HTR-8/SVneo (cell line): ENCODE measurements around the gene TMEM121.

ENCODE experiments used
- DNase-seq: peaks from one replicate; pipeline ENCODE4 v3.0.0; 2011; ENCODE audit warnings: low spot score, mixed read lengths; ENCODE audit not compliant: insufficient read length
- FAIRE-seq: peaks from 2 replicates; lab custom pipeline; 2011; peaks lifted over from hg19 to GRCh38; lab: Jason Lieb, UNC

The TMEM121 gene

GRCh38 chr14:105486974-105487448, 39.4 kb upstream of the TMEM121 start:
- FAIRE-seq (no peak), DNase-seq (no peak)

- FAIRE-seq = no peak
- no peak for DNase-seq
Measured at GRCh38 chr14:105487449-105487985, 38.9 kb upstream of the TMEM121 start.

- FAIRE-seq (no peak), DNase-seq (no peak)
Measured at GRCh38 chr14:105487986-105488777, 38.2 kb upstream of the TMEM121 start.

- FAIRE-seq (no peak), DNase-seq (no peak)
Measured at GRCh38 chr14:105488781-105489541, 37.4 kb upstream of the TMEM121 start.

GRCh38 chr14:105489542-105490266, 36.7 kb upstream of the TMEM121 start:
- DNase-seq (peak; percentile 86), FAIRE-seq (peak; percentile 91)

- FAIRE-seq = no peak
- no peak for DNase-seq
Measured at GRCh38 chr14:105490267-105490571, 36.2 kb upstream of the TMEM121 start.

DNA sequence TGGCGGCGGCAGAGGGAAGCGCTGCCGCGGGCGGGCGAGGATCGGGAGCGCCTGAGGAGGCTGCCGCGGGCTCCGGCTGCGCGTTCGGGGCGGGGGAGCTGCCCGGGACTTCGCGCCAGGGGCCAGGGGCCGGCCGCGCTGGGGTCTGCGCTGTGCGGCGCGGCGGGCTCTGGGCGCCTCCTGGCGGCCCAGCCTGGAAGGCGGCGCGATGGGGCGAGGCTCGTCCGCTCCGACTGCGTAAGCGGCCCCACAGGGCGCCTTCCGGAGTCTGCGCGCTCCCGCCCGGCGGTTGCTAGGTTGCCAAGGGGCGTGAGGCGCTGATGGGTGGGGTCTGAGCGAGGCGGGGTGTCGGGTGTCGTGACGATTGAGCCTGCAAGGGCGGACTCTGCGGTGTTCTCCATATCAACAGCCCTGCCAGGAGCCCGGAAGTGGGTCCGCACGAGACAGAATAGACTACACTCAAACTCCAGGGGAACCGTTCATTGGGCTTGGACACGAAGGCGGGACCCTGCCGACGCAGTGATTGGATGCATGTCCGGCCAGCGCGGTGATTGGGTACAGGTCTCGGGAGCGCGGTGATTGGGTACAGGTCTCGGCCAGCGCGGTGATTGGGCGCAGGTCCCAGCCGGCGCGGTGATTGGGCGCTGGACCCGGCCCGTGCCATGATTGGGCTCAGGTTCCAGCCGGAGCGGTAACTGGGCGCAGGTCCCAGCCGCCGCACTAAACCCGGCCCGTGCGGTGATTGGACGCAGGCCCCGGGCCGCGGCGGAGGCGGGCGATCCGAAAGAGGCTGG, 35.6 kb upstream of the TMEM121 start, which contains the start of gene TEDC1:
Gene TEDC1, plus strand, starts transcription at position 675 of the 794 bp plus-strand sequence. CDS start 130 bp downstream, outside the sequence.
- FAIRE-seq (peak; percentile 98), DNase-seq (peak; percentile 98)

DNA sequence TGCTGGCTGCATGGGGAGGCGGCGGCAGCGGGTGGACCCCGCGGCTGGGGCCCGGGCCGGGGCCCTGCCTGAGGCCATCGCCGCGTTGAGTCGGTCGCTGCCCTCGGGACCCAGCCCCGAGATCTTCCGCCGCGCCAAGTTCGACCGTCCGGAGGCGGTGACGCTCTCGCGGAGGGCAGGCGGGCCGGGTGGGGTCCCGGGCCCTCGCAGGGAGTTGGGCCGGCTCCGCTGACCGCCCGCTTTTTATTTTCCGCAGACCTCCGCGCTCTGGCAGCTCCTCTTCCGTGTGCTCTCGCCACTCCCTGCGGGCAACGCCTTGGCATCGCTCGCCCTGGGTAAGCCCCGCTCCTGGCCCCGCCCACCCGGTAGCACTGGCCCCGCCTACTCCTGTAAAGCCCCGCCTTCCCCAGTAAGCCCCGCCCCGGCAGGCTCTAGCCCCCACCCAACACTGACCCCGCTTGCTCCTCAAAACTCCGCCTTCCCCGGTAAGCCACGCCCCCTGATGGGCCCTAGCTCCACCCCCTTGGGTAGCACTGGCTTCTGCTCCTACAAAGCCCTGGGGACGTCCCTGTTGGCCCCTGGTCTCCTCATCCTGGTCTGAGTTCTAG, 34.9 kb upstream of the TMEM121 start:
- DNase-seq (peak; percentile 66), FAIRE-seq (no peak)

DNA sequence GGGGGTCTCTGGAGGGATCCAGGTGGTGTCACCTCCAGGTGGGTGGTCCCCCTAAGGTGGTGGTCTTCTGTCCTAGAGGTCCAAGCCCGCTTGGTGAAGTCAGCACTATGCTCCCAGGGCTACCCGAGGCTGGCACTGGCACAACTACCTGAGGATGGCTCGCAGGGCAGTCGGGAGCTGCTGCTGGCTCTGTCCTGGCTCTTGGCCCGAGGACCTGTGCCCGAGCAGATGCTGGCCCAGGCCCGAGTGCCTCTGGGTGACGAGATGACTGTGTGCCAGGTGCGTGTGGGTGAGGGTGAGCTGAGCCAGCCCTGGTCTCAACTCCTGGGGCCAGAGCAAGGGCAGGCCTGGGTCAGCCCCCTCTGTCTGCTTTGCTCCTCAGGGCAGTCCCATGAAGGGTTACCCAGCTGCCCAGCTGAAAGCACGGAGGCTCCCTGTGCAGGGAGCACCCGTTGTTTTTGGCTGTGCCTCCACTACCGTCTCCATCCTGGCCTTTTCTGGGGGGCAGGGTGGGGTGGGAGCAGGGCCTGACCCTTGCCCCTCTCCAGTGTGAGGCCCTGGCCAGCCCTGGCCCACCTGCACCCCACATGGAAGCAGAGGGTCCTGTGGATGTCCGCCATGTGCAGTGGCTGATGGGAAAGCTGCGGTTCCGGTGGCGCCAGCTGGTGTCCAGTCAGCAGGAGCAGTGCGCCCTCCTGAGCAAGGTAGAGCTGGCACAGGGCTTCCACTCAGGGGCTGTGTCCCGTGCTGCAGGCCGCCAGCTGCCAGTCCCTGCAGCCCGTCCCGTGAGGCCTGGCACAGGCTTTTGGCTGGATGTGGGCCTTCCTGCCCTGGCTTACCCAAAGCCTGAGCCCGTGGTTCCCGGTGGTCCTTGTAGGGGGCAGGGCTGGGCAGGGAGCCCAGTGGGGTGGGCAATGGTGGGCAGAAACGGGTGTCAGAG, 34.1 kb upstream of the TMEM121 start:
- FAIRE-seq = no peak
- no peak for DNase-seq

DNA sequence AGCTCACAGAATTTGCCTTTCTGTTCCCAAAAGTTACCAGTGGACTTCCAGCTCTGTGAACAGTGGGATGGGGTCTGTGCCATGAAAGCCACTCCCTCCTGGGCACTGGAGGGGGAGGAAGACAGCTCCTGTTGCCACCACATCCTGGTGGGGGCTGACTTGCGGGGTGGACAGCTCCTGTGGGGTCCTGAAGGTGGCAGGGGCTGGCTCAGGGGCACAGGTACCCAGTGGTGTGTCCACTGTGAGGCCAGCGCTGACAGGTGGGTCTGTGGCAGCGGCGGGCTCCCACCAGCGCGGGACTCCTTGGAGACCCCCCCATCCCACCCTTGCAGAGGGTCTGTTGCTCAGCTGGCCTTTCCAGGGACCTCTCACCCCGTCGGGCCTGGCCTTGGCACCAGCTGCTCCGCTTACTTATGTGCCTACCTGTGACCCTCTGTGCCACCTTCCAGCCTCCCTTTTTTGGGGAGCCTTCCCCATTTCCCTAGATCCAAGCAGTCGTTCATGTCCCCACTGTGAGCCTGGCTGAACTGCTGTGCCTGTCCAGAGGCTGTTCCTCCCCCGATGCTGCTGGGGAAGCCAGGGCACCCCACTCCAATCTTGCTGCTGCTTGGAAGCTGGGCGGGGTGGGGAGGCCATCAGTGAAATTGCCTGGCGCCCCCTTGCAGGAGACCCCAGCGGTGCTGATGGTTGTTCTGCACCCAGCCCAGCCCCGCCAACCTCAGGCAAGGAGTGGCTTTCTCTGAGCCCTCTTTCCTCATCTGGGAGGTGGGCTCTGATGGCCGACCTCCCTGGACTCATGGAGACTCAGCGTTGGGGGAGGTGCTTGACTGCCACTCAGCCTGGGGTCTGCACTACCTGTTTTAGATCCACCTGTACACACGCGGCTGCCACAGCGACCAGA, 33.2 kb upstream of the TMEM121 start:
- no peak for FAIRE-seq
- DNase-seq = no peak

GRCh38 chr14:105493921-105494605, 32.3 kb upstream of the TMEM121 start:
- no peak for DNase-seq
- no peak for FAIRE-seq

- FAIRE-seq = no peak
- no peak for DNase-seq
Measured at GRCh38 chr14:105494606-105494929, 31.8 kb upstream of the TMEM121 start.

DNA sequence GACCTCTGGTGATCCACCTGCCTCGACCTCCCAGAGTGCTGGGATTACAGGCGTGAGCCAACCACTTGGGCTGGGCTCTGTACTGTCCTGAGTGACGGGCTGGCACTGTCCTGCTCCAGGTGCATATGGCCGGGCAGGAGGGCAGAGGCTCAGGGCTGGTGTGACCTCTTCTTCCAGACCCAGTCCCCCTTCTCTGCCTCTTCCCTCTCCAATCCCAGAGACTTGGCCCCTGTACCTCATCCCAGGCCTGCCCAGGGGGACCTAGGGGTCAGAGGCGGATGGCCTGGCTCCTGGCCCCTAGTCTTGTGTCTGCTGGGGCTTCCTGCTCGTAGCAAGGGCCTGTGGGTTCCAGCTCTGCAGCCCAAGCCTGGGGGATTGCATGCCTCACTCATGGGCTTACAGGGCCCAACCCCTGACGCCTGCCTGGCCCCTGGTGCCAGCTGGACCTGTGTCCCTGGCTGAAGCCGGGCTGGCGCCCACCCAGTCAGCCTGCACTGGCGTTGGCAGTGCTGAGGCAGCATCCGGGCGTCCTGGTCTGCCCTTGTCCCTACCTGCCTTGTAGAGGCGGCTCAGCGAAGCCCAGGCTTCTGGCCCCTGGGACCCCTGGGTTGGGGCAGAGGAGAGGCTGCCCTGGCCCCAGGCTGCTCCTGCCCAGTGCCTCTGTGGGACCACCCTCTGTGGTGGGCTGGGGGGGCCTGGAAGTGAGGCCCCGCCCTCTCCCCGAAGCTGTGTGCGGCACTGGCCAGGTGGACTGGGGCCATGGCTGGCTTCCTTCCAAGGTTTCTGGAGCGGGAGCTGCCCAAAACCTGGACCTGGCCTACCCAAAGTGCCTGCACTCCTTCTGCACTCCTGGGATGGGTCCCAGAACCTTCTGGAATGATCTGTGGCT, 31.0 kb upstream of the TMEM121 start:
- no peak for FAIRE-seq
- no peak for DNase-seq

DNA sequence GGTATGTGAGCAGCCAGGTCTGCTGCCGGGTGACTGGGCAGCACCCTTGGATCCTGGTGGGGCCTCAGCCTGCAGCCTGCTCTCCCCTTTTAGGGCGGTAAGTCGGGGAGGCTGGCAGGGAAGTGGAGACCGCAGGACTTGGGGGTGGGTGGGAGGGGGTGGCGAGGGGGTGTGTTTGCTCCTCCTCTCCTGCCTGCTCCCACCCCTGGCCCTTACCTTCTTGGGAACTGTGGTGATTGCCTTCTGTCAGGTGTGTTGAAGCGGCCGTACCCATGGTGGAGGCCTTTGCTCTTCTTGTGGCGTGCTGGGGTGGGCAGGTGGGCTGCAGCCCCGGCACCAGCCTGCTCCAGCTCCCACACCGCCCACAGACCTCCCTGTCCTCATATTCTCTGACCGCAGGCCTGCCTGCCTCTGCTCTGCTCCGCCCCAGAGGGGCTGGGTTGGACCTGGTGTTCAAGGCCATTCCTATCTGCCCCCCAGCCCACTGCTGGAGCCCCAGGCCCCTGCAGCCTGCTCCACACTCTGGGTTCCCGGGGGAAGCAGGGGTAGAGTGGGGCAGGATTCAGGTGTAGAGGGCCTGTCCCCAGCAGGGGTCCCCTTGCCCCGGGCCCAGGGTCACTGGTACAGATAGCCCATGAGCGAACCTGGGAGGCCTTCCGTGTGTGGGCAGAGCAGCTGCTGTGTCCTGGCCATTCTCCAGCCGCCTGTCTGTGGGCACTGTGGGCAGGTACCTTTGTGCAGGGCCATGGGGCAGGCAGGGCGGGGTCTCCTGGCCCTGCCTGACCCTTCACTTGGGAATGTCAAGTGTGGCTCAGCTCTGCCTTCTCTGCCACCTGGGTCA, 30.2 kb upstream of the TMEM121 start:
- no peak for FAIRE-seq
- DNase-seq = no peak
